Testis (tissue), 3 donors: Measurements from ENCODE around the gene C10orf67. TPM values are rescaled to one million over a fixed set of nuclear protein-coding genes. Genes with fewer than 3 reads are reported as not detected.

Source experiments
- DNase-seq: peaks from one replicate; pipeline ENCODE4 v3.0.0-alpha.2; 2019
- H3K27ac ChIP-seq, 2 donors: fragments of 200-600 bp; sonication (generic); one replicate each; pipeline ENCODE4 v1.5.1; 2019
- H3K27me3 ChIP-seq: fragments of 200-600 bp; sonication (generic); one replicate; pipeline ENCODE4 v1.5.1; 2019
- H3K36me3 ChIP-seq: fragments of 200-600 bp; sonication (generic); one replicate; pipeline ENCODE4 v1.5.1; 2017; ENCODE audit warnings: low read depth; ENCODE audit errors: missing control alignments
- H3K4me1 ChIP-seq: fragments of 200-600 bp; sonication (generic); one replicate; pipeline ENCODE4 v1.5.1; 2019
- H3K4me3 ChIP-seq, 2 donors: fragments of 200-600 bp; sonication (generic); one replicate each; pipeline ENCODE4 v1.5.1; 2017 to 2019
- H3K9me3 ChIP-seq: fragments of 200-600 bp; sonication (generic); one replicate; pipeline ENCODE4 v1.5.1; 2017
- POLR2A ChIP-seq: fragments of 450-650 bp; IDR thresholded peaks from one replicate; pipeline ENCODE4 v1.6.1; 2017; ENCODE audit warnings: antibody characterized with exemption, mild to moderate bottlenecking, moderate library complexity
- WGBS, 2 donors: methylation state at CpG; one replicate each; pipeline ENCODE4 v1.1.5; 2018; 5-methylcytosine and 5-hydroxymethylcytosine counted together
- intact Hi-C: fragments of 100-400 bp; cut with DNase I; formaldehyde crosslinking; loops from one replicate; pipeline ENCODE4 v1.15.1; 2023; ENCODE audit warnings: low total_unique reads
- polyA plus RNA-seq: library from polyadenylated mRNA; stranded (reverse); fragments of 350-450 nt; fragmentation: Illumina TruSeq; extraction: RNeasy Lipid Tissue Mini Kit (QIAGEN cat#74804); gene quantifications from one replicate; pipeline ENCODE4 v1.2.3, GENCODE V29; 2014; ENCODE audit warnings: low read depth, low replicate concordance; ENCODE audit not compliant: insufficient read depth
- total RNA-seq, 2 donors: library from RNA; depleted of rRNA; stranded (reverse); fragments of >200 nt; gene quantifications; one replicate each; pipeline ENCODE4 v1.2.3, GENCODE V29; 2016
- TF ChIP-seq, protein P1 (sequence below), 3 experiments: fragments of 450-650 bp in 2 of 3; fragments of 200-600 bp in 1 of 3; sonication (generic) in 1 of 3; IDR thresholded peaks; one replicate each; pipeline ENCODE4 v1.5.1; 2016 to 2019; ENCODE audit warnings: antibody characterized with exemption in 3 of 3, mild to moderate bottlenecking in 2 of 3, moderate library complexity in 1 of 3

Gene C10orf67
- total and polyA plus RNA-seq, 3 donors from 2014 or later = 3.0 to 11.1 (median 7.1) TPM

DNA sequence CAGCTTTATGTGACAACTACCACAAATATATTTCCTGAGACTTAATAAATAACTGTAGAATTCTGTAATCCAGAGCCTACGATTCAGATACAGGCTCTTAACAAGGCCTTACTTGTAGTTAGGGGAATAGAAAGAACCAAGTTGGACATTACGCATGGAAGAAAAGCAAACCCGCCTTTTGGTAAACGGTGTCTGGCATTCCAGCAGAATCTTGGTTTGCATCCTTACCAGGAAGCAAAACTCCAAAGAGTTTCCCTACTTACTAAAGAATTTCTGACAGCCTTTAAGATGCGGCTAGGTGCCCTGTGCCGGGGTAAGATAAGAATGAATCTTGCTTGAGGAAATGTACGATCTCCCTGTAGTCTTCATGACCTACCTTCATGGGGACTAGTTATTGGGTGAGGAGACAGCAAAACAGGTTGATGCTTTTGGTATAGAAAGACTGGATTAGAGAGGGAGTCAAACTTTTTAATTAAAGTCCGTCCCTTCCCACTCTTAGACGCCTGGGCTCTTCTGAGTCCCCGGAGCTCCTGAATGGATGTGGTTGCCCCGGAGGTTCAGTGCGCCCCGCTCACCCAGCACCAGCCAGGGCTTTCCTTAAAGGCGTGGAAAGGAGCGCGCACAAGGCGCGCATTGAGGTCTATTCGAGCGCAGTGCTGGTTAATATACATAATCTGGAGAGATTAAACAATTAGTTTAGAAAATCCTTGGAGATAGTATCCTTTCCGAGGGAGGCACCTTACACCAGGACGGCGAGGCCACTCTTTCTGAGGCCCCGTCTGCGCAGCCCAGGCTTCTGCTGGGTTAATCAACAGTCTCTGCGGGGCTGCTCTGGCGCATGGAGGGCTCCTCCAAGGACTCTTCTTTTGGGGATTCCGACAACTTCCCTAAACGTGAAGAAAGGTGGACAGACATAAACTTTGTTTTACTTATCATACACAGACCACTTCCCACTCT lies 140.9 kb downstream of the C10orf67 start:
- H3K4me3 ChIP-seq = no peak overlapping the region
- no peaks in the 10 kb centered on the region for H3K36me3 ChIP-seq
- WGBS, 2 donors = 6 to 7% methylated on average over 23 to 29 of the region's 29 CpGs
- H3K4me1 ChIP-seq = no peaks in the 10 kb centered on the region
- intact Hi-C loops = no loop called here
- no peaks in the 10 kb centered on the region for H3K27me3 ChIP-seq
- DNase-seq = no peak
- no peaks in the 10 kb centered on the region for H3K9me3 ChIP-seq
- H3K27ac ChIP-seq = no peak overlapping the region
- TF ChIP-seq, protein P1, sequence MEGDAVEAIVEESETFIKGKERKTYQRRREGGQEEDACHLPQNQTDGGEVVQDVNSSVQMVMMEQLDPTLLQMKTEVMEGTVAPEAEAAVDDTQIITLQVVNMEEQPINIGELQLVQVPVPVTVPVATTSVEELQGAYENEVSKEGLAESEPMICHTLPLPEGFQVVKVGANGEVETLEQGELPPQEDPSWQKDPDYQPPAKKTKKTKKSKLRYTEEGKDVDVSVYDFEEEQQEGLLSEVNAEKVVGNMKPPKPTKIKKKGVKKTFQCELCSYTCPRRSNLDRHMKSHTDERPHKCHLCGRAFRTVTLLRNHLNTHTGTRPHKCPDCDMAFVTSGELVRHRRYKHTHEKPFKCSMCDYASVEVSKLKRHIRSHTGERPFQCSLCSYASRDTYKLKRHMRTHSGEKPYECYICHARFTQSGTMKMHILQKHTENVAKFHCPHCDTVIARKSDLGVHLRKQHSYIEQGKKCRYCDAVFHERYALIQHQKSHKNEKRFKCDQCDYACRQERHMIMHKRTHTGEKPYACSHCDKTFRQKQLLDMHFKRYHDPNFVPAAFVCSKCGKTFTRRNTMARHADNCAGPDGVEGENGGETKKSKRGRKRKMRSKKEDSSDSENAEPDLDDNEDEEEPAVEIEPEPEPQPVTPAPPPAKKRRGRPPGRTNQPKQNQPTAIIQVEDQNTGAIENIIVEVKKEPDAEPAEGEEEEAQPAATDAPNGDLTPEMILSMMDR (IDR thresholded peaks at IDR 0.05) = no peak
- no peak for TF ChIP-seq POLR2A

DNA sequence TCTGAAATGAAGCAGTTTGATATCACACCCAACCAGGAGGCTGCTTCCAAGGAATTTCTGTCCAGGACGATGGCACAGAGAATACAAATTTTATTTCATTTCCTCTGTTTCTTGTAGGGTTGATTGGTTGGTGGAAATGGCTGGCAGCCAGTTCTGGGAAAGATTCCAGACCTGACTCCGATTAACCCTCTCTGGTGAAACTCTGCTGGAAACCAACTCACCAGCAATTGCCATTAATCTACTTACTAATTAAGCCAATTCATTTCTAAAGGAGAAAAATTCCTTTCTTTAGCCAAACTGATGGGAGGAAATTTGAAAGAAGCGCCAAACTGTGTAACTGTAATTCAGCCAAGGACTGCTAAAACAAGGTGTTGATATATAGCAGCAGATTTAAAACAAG lies 141.8 kb downstream of the C10orf67 start:
- Histone ChIP-seq H3K4me1 (no peaks in the 10 kb centered on the region), H3K36me3 (no peaks in the 10 kb centered on the region), H3K4me3 (no peak overlapping the region), H3K27me3 (no peaks in the 10 kb centered on the region), H3K9me3 (no peaks in the 10 kb centered on the region), H3K27ac (no peak overlapping the region)
- DNase-seq = no peak
- TF ChIP-seq, protein P1 (IDR thresholded peaks at IDR 0.05) = no peak
- no peak for TF ChIP-seq POLR2A
- intact Hi-C loops = no loop called here
- 10 to 11% methylated on average over 3 of the region's 3 CpGs for WGBS, 2 donors

DNA sequence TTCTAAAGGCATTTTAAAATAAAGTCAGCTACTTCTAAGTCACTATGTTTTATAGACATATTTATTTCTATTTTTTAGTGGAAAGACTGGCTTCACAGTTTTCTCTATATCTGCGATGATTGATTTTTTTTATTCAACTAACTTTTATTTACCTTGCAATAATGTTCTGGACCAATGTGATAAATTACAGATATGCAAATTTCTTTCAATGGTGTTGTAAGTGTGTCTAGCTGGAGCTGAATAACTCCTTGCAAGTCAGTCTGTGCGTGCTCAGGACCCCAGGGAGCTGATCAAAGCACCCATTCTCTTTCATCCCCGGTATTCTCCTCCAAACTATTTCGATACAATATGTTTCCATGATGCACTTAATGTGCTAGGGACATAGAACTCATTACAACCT lies 142.8 kb downstream of the C10orf67 start:
- TF ChIP-seq, protein P1 (IDR thresholded peaks at IDR 0.05) = no peak
- no peak for TF ChIP-seq POLR2A
- intact Hi-C loops = no loop called here
- DNase-seq = no peak
- no peaks in the 10 kb centered on the region for H3K4me1 ChIP-seq
- WGBS, 2 donors = 10 to 11% methylated on average over 4 of the region's 4 CpGs
- no peaks in the 10 kb centered on the region for H3K36me3 ChIP-seq
- H3K27ac ChIP-seq = no peak overlapping the region
- no peaks in the 10 kb centered on the region for H3K9me3 ChIP-seq
- H3K27me3 ChIP-seq = no peaks in the 10 kb centered on the region
- H3K4me3 ChIP-seq = no peak overlapping the region

DNA sequence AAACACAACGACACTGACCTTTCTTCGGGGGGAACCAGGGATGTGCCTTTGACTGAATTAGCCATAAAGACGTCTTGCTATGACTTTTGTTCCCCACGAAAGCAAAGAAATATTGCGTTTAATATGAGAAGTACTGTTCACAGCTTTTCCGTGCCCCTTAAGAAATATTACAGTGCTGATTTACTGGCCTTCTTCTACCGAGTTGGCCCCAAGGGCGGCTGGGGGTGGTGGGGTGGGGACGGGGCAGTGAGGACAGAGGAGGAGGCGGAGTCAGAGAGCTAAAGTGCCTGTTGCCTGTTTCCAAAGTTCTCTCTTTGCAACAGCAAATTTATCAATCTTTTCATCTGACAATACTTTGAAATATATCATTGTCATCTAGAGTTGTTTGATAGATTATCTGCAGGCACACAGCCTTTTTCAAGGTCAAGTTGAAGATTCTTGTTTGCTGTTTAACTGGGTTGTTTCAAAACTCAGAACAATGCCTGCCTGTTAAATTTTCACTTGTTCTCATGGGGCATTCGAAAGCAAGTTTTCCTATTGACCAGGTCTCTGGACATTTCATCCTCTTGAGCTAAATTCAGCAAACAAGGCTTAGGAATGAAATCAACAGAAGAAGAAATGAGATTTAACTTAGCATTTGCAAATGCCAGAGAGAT lies 143.5 kb downstream of the C10orf67 start:
- TF ChIP-seq, protein P1 (IDR thresholded peaks at IDR 0.05) = no peak
- no peak for TF ChIP-seq POLR2A
- Histone ChIP-seq H3K4me3 (no peak overlapping the region), H3K4me1 (no peaks in the 10 kb centered on the region), H3K9me3 (no peaks in the 10 kb centered on the region), H3K27me3 (no peaks in the 10 kb centered on the region), H3K27ac (no peak overlapping the region), H3K36me3 (no peaks in the 10 kb centered on the region)
- intact Hi-C loops = no loop called here
- 2 to 3% methylated on average over 11 of the region's 11 CpGs for WGBS, 2 donors
- no peak for DNase-seq
